Stimulated activated naive B cell treated with anti-CD40 and anti-IgM and Interleukin-4, amounts not matched to agents 10 μg/mL and 1 μg/mL and 100 μg/mL, for 72 hours (primary cell): Measurements from ENCODE around the gene SAE1.

Experiments used
- ATAC-seq, 2 donors: fragments of 150-1000 bp; cut with Tn5 transposase; replicated peaks; 2 replicates each; pipeline ENCODE4 v1.10.0; 2021; ENCODE audit warnings: moderate library complexity in 1 of 2
- DNase-seq: peaks from one replicate; pipeline ENCODE4 v3.0.0; 2021
- H3K27ac Mint-ChIP-seq: one replicate; pipeline ENCODE4 v1.8.0; 2022; ENCODE audit warnings: mild to moderate bottlenecking, mixed read lengths
- H3K27me3 Mint-ChIP-seq, 2 donors: one replicate each; pipeline ENCODE4 v1.8.0; 2022; ENCODE audit warnings: mixed read lengths in 2 of 2
- H3K36me3 Mint-ChIP-seq, 2 donors: one replicate each; pipeline ENCODE4 v1.8.0; 2022; ENCODE audit warnings: mixed read lengths in 2 of 2, mild to moderate bottlenecking in 1 of 2
- H3K4me1 Mint-ChIP-seq, 2 donors: one replicate each; pipeline ENCODE4 v1.8.0; 2022; ENCODE audit warnings: mixed read lengths in 2 of 2, mild to moderate bottlenecking in 1 of 2
- H3K4me3 Mint-ChIP-seq, 2 donors: one replicate each; pipeline ENCODE4 v1.8.0; 2022; ENCODE audit warnings: mild to moderate bottlenecking in 2 of 2, mixed read lengths in 2 of 2, moderate library complexity in 1 of 2
- H3K9me3 Mint-ChIP-seq, 2 donors: one replicate each; pipeline ENCODE4 v1.8.0; 2022; ENCODE audit warnings: mixed read lengths in 2 of 2, mild to moderate bottlenecking in 1 of 2

Gene SAE1

DNA sequence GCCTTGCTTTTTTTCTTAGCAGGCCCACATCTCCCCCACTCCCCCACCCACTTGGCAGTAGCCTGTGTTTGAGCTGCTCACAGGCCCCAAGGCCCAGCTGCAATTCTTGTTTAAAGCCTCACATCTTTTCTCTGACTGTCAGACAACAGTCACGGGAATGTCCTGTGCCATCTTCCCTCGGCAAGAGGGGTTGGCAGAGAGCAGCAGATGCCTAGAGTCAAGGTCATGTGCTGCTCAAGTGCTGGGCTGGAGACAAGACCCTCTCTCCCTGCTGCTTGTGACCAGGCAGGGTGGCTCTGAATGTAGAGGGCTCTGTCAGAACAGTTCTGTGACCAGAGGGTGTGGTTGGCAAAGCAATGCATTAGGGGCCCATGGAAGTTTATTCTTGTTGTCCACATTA is 53.0 kb downstream of the SAE1 start:
- no peaks in the 10 kb centered on the region for H3K27me3 Mint-ChIP-seq
- H3K9me3 Mint-ChIP-seq, result no peaks in the 10 kb centered on the region
- H3K4me1 Mint-ChIP-seq, result peaks cover 0 to 9% of the 10 kb centered on the region in 2 donors
- ATAC-seq (no peak), DNase-seq (no peak)
- H3K4me3 Mint-ChIP-seq, result no peak overlapping the region
- no peak overlapping the region for H3K27ac Mint-ChIP-seq
- H3K36me3 Mint-ChIP-seq, result peaks cover 38 to 45% of the 10 kb centered on the region in 2 donors

DNA sequence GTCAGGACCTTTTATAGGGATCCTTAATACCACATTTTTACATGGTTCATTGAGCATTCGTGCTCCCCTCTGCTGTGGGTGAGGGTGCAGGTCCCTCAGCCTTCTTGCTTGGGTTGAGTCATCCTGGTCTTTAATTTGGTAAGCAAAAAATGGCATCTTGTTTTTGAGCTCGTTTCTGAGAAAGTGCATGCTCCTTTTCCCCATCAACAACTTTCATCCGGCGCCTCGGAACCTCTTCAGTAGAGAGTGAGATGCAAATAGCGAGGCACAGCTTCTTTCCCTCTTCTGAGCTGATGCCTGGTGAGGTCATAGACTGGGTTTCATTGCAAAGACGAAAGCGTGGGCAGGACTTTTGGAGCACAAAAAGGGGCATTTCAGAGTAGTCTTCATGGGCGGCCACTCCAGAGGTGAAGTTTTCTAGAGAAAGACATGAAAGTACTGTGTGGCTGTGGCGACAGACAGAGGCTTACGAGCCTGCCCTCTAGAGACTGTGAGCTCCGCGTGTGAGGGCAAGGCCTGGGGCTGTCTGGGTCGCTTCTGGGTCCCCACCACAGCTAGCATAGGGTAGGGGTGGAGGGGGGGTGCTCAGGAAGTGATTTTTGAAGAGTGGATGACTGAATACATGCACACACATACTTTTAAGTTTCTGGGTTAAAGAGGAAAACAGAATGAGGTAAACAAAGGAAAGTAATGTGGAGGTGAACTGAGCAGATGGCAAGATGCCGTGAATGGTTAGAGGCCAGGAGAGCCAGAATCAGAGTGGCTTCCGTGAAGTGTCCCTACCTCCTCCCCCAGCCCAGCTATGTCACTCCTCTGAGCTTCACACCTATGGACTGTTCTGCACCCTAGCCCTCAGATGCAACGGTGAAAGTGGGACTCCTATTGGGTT is 56.1 kb downstream of the SAE1 start:
- Mint-ChIP-seq H3K27ac (peak overlapping the region; percentile 85), H3K36me3 (peaks cover 35 to 54% of the 10 kb centered on the region in 2 donors), H3K27me3 (no peaks in the 10 kb centered on the region), H3K4me1 (peaks cover 0 to 9% of the 10 kb centered on the region in 2 donors), H3K4me3 (no peak overlapping the region), H3K9me3 (no peaks in the 10 kb centered on the region)
- peak; percentile 67 for DNase-seq
- peak; percentile 85 to 87 for ATAC-seq

DNA sequence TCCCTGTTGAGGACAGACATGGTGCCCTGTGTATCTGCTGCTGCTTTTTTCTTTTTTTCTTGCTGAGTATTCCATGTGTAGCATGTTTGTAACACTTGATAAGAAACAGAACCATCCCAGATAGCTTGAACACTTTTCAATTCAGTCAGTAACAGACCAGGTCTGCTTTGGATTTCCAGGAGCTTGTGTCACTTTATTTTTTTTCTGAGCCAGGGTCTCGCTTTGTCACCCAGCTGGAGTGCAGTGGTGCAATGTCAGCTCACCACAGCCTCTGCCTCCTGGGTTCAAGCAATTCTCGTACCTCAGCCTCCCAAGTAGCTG is 56.7 kb downstream of the SAE1 start:
- peak overlapping the region; percentile 85 for H3K27ac Mint-ChIP-seq
- peaks cover 0 to 9% of the 10 kb centered on the region in 2 donors for H3K4me1 Mint-ChIP-seq
- H3K27me3 Mint-ChIP-seq, result no peaks in the 10 kb centered on the region
- H3K36me3 Mint-ChIP-seq, result peaks cover 31 to 50% of the 10 kb centered on the region in 2 donors
- ATAC-seq (no peak), DNase-seq (no peak)
- no peak overlapping the region for H3K4me3 Mint-ChIP-seq
- no peaks in the 10 kb centered on the region for H3K9me3 Mint-ChIP-seq

DNA sequence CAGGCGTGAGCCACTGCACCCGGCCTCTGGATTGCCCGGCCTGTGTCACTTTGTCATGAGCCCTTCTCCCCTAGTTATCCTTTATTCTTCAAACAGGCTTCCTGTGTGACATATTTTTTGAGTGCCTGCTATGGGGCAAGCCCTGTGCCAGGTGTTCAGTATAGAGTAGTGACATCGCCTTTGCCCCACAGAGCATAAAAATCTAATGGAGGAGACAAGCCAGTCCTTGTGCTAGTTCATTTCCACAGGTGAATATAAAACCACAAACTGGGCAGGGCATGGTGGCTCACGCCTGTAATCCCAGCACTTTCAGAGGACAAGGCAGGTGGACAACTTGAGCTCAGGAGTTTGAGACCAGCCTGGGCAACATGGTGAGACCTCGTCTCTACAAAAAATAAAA is 57.2 kb downstream of the SAE1 start:
- DNase-seq (no peak), ATAC-seq (no peak)
- no peak overlapping the region for H3K4me3 Mint-ChIP-seq
- H3K27ac Mint-ChIP-seq, result no peak overlapping the region
- H3K9me3 Mint-ChIP-seq, result no peaks in the 10 kb centered on the region
- H3K27me3 Mint-ChIP-seq, result no peaks in the 10 kb centered on the region
- H3K4me1 Mint-ChIP-seq, result peaks cover 0 to 9% of the 10 kb centered on the region in 2 donors
- H3K36me3 Mint-ChIP-seq, result peaks cover 29 to 47% of the 10 kb centered on the region in 2 donors

DNA sequence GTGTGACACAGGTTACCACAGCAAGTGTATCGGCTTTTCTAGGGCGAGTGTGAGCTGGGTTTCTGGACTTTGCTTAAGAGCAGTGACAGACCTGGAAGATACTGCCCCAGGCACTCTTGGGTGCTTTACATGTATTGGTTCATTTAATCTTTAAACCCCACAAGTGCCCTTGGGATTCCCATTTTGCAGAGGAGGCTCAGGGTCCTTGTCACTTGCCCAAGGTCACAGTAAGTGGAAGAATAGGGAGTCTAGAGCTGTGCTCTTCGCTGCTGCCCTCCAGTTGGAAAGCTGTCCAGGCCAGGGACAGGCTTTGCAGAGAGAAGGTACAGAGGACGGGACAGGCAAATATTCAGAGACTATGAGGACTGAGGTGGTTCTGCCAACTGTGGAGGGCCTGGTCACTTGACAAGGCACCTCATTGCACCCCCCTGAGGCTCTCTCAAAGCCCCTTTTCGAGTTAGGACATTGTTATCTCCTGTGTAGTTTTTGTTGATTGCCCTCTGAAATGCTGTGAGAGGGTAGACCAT is 57.9 kb downstream of the SAE1 start:
- no peak for DNase-seq
- Mint-ChIP-seq H3K4me1 (peaks cover 0 to 9% of the 10 kb centered on the region in 2 donors), H3K4me3 (no peak overlapping the region), H3K27ac (no peak overlapping the region), H3K9me3 (no peaks in the 10 kb centered on the region), H3K27me3 (no peaks in the 10 kb centered on the region), H3K36me3 (peaks cover 26 to 46% of the 10 kb centered on the region in 2 donors)
- no peak for ATAC-seq

DNA sequence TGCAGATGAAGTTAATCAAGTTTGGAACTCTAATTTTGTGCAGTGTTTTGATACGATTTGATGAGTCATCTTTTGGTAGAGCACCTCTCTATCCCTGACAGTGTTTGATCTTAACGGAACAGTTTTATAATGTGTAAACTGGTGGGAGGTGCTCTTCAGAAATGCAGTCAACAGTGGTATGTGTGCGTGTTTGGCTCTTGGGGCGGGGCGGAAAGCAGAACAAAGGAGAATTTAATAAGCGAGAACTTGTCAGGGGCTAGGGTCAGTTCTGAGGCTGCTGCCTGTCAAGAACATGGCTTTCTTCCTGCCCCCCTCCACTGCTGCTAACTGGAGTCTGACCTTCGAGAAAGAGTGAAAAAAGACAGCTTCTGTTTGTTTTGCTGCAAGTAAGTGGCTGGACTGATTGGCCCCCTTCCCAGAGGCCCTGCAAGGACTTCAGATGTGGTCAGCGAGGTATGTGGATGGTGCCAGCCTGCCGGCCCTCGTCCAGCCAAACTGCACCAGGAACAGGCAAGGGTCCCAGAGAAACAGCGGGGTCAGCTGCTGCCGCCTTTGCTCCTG is 59.6 kb downstream of the SAE1 start:
- DNase-seq (no peak), ATAC-seq (no peak)
- no peak overlapping the region for H3K4me3 Mint-ChIP-seq

DNA sequence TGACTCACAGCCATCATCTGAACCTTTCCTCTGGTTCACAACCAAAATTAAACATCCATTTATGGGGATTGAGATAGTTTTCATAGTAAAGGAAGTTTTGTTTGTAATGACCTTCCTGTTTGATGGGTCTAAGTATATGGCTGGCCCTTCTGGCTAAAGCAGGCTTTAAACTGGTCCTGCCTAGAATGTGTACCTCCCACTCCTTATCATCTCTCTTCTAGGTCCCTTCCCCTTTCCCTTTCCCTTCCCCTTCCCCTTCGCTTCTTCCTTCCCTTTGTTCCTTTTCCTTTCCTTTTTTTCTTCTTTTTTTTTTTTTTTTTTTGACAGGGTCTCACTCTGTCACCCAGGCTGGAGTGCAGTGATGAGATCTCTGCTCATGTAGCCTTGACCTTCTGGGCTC is 64.8 kb downstream of the SAE1 start:
- peaks cover 35 to 47% of the 10 kb centered on the region in 2 donors for H3K36me3 Mint-ChIP-seq
- ATAC-seq, result no peak

More for the DNA sequence above, 59.6 kb downstream of the SAE1 start:
- Mint-ChIP-seq H3K36me3 (peaks cover 23 to 43% of the 10 kb centered on the region in 2 donors), H3K4me1 (peaks cover 0 to 12% of the 10 kb centered on the region in 2 donors), H3K27me3 (no peaks in the 10 kb centered on the region), H3K27ac (peak overlapping the region; percentile 42), H3K9me3 (no peaks in the 10 kb centered on the region)

DNA sequence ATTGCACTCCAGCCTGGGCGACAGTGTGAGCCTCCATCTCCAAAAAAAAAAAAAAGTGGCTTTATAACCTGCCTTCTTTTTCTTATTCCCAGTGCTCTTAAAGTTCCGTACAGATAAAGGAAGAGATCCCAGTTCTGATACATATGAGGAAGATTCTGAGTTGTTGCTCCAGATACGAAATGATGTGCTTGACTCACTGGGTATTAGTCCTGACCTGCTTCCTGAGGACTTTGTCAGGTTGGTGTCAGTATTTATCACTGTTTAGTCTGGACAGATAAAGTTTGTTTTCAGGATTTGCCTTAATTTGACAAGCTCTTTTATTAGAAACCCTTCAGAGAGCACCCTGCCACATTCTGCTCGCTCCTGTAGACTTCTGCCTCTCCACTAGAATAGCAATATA is 66.5 kb downstream of the SAE1 start:
- Mint-ChIP-seq H3K4me3 (no peak overlapping the region), H3K9me3 (no peaks in the 10 kb centered on the region), H3K4me1 (peaks cover 0 to 3% of the 10 kb centered on the region in 2 donors), H3K27ac (no peak overlapping the region), H3K36me3 (peaks cover 35 to 41% of the 10 kb centered on the region in 2 donors), H3K27me3 (no peaks in the 10 kb centered on the region)
- ATAC-seq (no peak), DNase-seq (no peak)

More for the DNA sequence above, 64.8 kb downstream of the SAE1 start:
- peak overlapping the region; percentile 42 for H3K27ac Mint-ChIP-seq
- peaks cover 0 to 3% of the 10 kb centered on the region in 2 donors for H3K4me1 Mint-ChIP-seq
- H3K27me3 Mint-ChIP-seq, result no peaks in the 10 kb centered on the region
- H3K4me3 Mint-ChIP-seq, result no peak overlapping the region
- no peaks in the 10 kb centered on the region for H3K9me3 Mint-ChIP-seq
- DNase-seq, result no peak

DNA sequence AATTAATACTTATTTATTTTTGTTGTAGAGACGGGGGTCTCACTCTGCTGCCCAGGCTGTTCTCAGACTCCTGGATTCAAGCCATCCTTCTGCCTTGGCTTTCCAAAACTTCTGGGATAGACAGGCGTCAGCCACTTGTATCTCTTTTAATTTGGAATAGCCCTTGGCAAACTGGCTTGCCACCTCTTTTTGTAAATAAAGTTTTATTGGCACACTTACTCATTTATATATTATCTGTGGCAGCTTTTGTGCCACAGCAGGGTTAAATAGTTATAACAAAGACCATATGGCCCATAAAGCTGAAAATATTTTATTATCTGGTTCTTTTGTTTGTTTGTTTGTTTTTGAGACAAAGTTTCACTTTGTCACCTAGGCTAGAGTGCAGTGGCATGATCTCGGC is 69.9 kb downstream of the SAE1 start:
- Mint-ChIP-seq H3K9me3 (no peaks in the 10 kb centered on the region), H3K4me3 (no peak overlapping the region), H3K27ac (peak overlapping the region; percentile 37), H3K36me3 (peaks cover 41 to 52% of the 10 kb centered on the region in 2 donors), H3K4me1 (no peaks in the 10 kb centered on the region), H3K27me3 (no peaks in the 10 kb centered on the region)
- DNase-seq (no peak), ATAC-seq (no peak)

DNA sequence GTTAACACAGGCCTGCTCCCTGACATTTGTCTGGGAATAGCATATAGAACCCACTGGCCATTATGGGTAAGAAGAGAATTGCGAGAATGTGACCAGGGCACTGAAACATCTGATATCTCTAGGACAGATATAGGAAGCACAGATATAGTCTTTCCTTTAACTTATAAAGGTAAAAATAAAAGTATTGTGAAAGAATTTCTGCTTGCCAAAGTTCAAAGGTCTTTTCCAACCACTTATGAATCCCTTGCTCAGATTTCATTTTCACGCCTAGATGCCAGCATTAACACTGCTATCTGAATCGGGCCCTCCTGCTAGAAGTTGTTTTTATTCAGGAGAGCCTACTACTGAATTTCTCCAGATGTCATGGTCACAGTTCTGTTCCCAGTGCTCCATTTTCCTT is 72.6 kb downstream of the SAE1 start:
- H3K4me1 Mint-ChIP-seq, result peaks cover 0 to 2% of the 10 kb centered on the region in 2 donors
- peaks cover 48 to 58% of the 10 kb centered on the region in 2 donors for H3K36me3 Mint-ChIP-seq

DNA sequence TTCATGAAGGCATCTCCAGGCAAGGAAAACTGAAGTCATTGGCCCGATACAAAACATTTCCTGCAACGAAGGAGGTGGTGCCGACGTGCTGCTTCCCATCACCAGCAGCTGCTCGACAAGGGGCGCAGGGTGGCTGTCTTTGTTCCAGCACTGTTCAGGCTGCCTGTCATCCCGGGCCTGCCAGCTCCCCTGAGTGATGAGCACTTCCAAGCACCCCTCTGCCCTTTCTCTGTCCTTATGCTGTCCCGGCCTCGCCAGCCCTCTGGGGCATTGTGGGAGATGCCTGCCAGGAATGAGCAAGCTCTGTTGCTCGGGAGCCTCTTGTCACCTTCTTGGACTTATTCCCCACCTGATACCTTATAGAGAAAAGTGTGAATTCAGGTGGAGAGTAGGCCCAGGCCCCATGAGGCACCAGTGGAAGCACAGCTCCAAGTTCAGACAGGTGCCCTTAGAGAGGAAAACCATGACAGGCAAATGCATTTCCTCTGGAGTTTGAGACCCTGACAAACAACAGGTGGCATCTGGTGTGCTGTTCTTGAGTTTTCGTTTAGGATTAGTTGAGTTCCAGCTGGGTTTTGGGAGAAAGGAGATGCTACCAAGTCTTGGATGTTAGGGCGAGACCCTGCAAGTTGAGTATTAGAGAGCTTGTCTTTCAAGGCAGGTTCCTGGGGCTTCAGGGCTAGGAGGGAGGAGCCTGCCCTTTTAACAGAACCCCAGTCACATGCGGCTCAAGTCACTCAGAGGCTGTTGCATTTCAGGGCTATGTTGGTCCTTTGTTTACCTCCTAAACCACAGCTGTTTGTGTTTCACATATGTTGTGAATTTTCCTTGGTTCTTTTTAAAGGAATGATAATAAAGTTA is 78.9 kb downstream of the SAE1 start:
- Mint-ChIP-seq H3K4me3 (no peak overlapping the region), H3K9me3 (no peaks in the 10 kb centered on the region), H3K36me3 (peaks cover 38 to 43% of the 10 kb centered on the region in 2 donors), H3K27me3 (no peaks in the 10 kb centered on the region), H3K27ac (peak overlapping the region; percentile 56), H3K4me1 (peaks cover 8 to 10% of the 10 kb centered on the region in 2 donors)
- ATAC-seq, result no peak
- no peak for DNase-seq

More for the DNA sequence above, 72.6 kb downstream of the SAE1 start:
- peak overlapping the region; percentile 47 for H3K27ac Mint-ChIP-seq
- DNase-seq (no peak), ATAC-seq (no peak)
- H3K9me3 Mint-ChIP-seq, result no peaks in the 10 kb centered on the region
- no peaks in the 10 kb centered on the region for H3K27me3 Mint-ChIP-seq
- H3K4me3 Mint-ChIP-seq, result no peak overlapping the region

DNA sequence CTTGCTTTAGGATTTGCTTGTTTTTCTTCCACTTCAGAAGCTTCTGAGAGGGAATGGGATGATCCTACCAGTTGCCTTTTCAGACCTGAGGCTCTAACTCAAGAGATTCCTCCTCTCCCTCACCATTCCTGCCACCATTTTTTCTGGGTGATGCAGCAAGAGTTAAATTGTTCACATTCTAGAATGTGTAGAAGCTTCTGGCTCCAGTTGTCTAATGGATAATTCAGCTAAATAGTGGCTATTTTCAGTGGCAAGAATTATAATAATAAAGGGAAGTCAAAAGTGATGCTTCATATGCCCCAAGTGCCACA is 79.5 kb downstream of the SAE1 start:
- H3K4me1 Mint-ChIP-seq, result peaks cover 8 to 10% of the 10 kb centered on the region in 2 donors
- peaks cover 32 to 38% of the 10 kb centered on the region in 2 donors for H3K36me3 Mint-ChIP-seq
- H3K9me3 Mint-ChIP-seq, result no peaks in the 10 kb centered on the region
- DNase-seq (no peak), ATAC-seq (no peak)
- no peak overlapping the region for H3K4me3 Mint-ChIP-seq
- H3K27me3 Mint-ChIP-seq, result no peaks in the 10 kb centered on the region
- H3K27ac Mint-ChIP-seq, result peak overlapping the region; percentile 67

DNA sequence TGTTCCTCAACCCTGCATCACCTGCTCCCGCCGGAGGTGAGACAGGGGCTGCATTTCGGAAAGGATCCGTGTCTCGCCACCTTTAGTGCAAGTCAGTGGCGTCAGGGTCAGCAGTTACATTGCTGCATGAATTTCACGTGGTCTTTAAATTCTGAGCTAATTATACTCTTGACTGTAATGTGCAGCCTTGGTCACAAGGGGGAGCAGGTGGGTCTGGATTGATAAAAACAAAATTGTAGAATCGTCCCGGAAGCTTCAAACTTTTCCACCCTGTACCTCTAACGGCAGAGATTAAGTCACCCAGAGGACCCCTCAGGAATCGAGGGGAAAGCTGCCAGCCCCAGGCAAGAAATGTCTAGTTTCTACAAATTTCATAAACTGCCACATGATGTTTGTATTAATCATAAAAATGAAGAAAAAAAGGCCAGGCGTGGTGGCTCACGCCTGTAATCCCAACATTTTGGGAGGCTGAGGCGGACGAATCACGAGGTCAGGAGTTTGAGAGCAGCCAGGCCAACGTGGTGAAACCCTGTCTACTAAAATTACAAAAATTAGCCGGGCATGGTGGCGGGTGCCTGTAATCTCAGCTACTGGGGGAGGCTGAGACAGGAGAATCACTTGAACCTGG is 80.2 kb downstream of the SAE1 start:
- Mint-ChIP-seq H3K4me1 (peaks cover 8 to 10% of the 10 kb centered on the region in 2 donors), H3K27me3 (no peaks in the 10 kb centered on the region), H3K9me3 (no peaks in the 10 kb centered on the region), H3K27ac (peak overlapping the region; percentile 67), H3K36me3 (peaks cover 29 to 34% of the 10 kb centered on the region in 2 donors), H3K4me3 (no peak overlapping the region)
- DNase-seq (peak; percentile 53), ATAC-seq (peak; percentile 63 to 69)

DNA sequence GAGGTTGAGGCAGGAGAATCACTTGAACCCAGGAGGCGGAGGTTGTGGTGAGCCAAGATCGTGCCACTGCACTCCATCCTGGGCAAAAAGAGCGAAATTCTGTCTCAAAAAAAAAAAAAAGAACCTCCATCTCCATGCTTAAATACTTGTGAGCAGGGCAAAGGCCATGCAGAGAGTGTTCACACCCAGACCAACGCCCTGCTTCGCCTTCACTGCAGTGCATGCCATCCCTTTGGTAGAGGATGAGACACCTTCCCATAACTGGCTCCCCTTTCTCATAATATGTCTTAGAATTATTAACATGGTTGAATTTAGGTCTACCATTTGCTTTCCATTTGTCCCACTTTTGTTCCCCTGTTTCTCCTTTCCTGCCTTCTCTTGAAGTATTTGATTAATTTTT is 84.9 kb downstream of the SAE1 start:
- Mint-ChIP-seq H3K4me3 (no peak overlapping the region), H3K9me3 (no peaks in the 10 kb centered on the region), H3K27ac (no peak overlapping the region), H3K27me3 (no peaks in the 10 kb centered on the region), H3K36me3 (peaks cover 3 to 4% of the 10 kb centered on the region in 2 donors), H3K4me1 (peaks cover 3 to 5% of the 10 kb centered on the region in 2 donors)
- DNase-seq (no peak), ATAC-seq (no peak)
